Stimulated activated naive CD8-positive, alpha-beta T cell treated with anti-CD3 and anti-CD28 coated beads, Interleukin-15, amount 100 ng/mL, for 72 hours (primary cell): ENCODE data around the gene LRSAM1.
"Not testable (repeated sequence)": the region's sequence is repeated elsewhere in the genome, so short reads cannot be mapped to it uniquely, and the experiment has no call there.

Experiments used
- ATAC-seq: fragments of 150-1000 bp; cut with Tn5 transposase; 2 replicates; pipeline ENCODE4 v1.10.0; 2021; ENCODE audit warnings: mild to moderate bottlenecking, moderate library complexity
- DNase-seq, 2 donors: peaks; one replicate each; pipeline ENCODE4 v3.0.0; 2021 to 2022
- H3K27ac Mint-ChIP-seq, 2 donors: one replicate each; pipeline ENCODE4 v1.8.0; 2022; ENCODE audit warnings: mild to moderate bottlenecking in 2 of 2, mixed read lengths in 2 of 2, moderate library complexity in 2 of 2
- H3K27me3 Mint-ChIP-seq: one replicate; pipeline ENCODE4 v1.8.0; 2022; ENCODE audit warnings: mixed read lengths
- H3K4me1 Mint-ChIP-seq: one replicate; pipeline ENCODE4 v1.8.0; 2022; ENCODE audit warnings: mild to moderate bottlenecking, mixed read lengths
- H3K4me3 Mint-ChIP-seq, 2 donors: one replicate each; pipeline ENCODE4 v1.8.0; 2022; ENCODE audit warnings: mild to moderate bottlenecking in 2 of 2, mixed read lengths in 2 of 2, moderate library complexity in 1 of 2
- H3K9me3 Mint-ChIP-seq, 2 donors: one replicate each; pipeline ENCODE4 v1.8.0; 2022; ENCODE audit warnings: mixed read lengths in 2 of 2

The LRSAM1 gene

DNA sequence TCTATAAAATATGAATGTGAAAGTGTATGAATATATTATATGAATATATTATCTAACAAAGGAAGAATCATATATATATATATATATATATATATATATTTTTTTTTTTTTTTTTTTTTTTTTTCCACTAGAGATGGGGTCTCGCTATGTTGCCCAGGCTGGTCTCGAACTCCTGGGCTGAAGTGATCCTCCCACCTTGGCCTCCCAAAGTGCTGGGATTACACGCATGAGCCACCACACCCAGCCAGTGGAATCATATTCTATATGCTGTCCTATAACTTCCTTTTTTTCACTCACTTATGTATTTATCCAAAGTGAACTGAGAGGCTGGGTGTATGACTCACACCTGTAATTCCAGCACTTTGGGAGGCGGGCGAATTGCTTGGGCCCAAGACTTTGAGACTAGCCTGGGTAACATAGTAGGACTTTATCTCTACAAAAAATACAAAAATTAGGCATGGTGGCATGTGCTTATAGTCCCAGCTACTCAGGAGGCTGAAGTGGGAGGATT lies 15.2 kb downstream of the LRSAM1 start:
- not testable (repeated sequence) for DNase-seq, H3K9me3 Mint-ChIP-seq, ATAC-seq, H3K4me3 Mint-ChIP-seq, H3K4me1 Mint-ChIP-seq, H3K27ac Mint-ChIP-seq, H3K27me3 Mint-ChIP-seq

DNA sequence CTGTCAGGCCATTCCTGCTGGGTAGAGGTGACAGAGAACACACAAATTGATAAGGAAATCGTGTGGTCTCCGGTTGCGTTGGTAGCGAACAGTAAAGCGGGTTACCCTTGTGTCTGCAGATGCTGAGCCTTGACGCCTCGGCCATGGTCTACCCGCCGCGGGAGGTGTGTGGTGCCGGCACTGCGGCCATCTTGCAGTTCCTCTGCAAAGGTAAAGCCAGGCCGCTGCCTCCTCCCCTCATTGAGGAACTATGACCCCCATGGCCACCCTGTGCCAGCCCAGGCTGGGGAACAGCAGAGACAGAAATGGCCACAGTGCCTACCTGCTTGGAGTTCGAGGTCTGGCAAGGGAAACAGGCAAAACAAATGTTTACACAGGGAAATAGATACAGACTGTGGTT lies 16.3 kb downstream of the LRSAM1 start:
- Mint-ChIP-seq H3K27me3 (no peaks in the 10 kb centered on the region), H3K4me3 (no peak overlapping the region), H3K4me1 (no peaks in the 10 kb centered on the region), H3K9me3 (no peaks in the 10 kb centered on the region), H3K27ac (peak overlapping the region; percentile 27 to 42)
- ATAC-seq (no peak), DNase-seq (no peak)

DNA sequence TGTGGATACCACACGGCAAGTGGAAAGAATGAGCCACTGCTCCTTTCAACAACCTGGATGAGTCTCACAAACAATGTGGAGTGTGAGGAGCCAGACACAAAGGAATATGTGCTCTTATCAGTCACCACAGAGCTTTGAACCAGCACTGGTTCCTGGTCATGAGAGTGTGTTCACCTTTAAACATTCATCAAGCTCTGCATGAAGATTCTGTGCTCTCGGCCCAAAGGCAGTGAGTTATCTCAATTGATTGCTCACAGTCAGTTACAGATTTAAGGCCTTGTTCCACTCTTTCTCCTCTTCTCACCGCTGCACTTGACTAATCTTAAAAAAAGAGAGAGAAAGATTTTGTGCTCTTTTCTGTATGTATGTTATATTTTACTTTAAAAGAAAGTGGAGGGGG lies 19.4 kb downstream of the LRSAM1 start:
- ATAC-seq (no peak), DNase-seq (no peak)
- H3K9me3 Mint-ChIP-seq: no peaks in the 10 kb centered on the region
- no peak overlapping the region for H3K27ac Mint-ChIP-seq
- H3K4me3 Mint-ChIP-seq: no peak overlapping the region
- H3K27me3 Mint-ChIP-seq: no peaks in the 10 kb centered on the region
- no peaks in the 10 kb centered on the region for H3K4me1 Mint-ChIP-seq

DNA sequence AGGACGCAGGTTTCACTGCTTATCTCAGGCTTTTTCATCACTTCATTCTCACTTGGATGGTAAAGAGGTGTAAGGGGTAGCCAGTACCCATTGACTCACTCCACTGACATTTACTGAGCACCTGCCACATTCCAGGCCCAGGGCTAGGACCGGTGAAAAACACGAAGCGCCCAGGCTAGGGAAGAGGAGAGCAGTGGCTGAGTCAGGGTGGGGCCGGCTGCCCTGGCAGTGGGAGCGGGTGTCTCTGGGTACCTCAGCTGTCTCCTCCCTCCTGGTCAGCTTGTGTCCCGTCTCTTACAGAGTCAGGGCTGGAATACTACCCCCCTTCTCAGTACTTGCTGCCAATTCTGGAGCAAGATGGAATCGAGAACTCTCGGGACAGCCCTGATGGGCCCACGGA lies 22.2 kb downstream of the LRSAM1 start:
- Mint-ChIP-seq H3K9me3 (no peaks in the 10 kb centered on the region), H3K4me3 (no peak overlapping the region), H3K4me1 (no peaks in the 10 kb centered on the region), H3K27ac (no peak overlapping the region), H3K27me3 (no peaks in the 10 kb centered on the region)
- DNase-seq: no peak
- no peak for ATAC-seq

DNA sequence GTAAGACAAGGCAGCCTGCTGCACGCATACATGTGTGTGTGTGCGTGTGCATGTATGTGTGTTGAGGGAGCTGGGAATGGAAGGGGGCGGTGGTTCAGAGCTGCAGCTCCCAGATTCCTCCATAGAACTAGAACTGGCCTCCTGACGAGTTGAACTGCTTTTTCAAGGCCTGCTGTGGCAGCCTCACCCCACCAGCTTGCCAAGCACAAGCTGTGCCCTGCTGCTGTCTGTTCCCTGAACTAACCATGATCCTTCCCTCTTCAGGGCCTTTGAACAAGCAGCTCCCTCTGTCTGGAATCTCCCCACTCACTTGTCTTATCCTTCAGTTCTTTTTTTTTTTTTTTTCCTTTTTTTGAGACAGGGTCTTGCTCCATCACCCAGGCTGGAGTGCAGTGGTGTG lies 22.6 kb downstream of the LRSAM1 start:
- Mint-ChIP-seq H3K4me1 (no peaks in the 10 kb centered on the region), H3K9me3 (no peaks in the 10 kb centered on the region), H3K4me3 (no peak overlapping the region), H3K27me3 (no peaks in the 10 kb centered on the region), H3K27ac (peak overlapping the region in 1 of 2 donors; percentile 19)
- ATAC-seq (no peak), DNase-seq (no peak)

DNA sequence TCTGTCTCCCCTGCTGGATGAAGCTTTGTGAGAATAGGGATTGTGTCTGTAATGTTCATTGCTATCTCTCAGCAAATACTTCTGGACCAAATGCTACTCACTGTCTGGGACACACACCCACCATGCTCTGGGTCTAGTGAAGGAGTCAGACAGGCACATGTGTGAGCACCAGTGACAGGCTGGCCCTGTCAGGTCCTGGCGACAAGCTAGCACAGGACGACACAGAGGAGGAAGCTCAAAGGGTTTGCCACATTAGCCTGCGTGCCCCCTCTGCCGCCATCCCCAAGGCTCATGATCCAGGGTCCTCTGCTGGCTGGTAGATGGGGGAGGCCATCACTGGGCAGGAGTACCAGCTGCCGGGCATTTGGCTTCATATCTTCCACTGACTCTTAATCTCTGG lies 23.3 kb downstream of the LRSAM1 start:
- H3K27ac Mint-ChIP-seq: peak overlapping the region in 1 of 2 donors; percentile 43
- H3K9me3 Mint-ChIP-seq: no peaks in the 10 kb centered on the region
- no peak for ATAC-seq
- DNase-seq: no peak
- no peaks in the 10 kb centered on the region for H3K27me3 Mint-ChIP-seq
- no peak overlapping the region for H3K4me3 Mint-ChIP-seq
- H3K4me1 Mint-ChIP-seq: no peaks in the 10 kb centered on the region

DNA sequence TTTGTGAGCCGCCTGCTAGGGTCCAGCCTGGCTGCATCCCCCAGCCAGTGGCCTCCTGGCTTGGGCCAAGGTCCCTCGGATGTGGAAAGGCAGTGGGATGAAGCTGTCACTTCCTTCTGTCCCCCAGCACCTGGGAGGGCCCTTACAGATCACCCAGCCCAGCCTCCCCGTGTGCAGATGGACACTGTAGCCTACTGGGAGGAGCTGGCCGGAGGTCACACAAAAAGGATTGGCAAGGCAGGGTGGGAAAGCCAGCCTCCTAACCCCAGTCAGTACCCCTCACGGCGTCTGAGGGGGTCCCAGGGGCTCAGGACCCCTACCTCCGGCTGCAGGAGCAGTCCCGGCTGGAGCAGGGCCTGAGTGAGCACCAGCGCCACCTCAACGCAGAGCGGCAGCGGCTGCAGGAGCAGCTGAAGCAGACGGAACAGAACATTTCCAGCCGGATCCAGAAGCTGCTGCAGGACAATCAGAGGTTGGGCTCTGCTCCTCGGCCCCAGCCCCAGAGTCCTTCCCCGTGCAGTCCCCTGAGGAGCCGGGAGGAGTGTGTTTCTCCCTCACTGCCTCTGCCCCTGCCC lies 28.3 kb downstream of the LRSAM1 start:
- H3K9me3 Mint-ChIP-seq: no peaks in the 10 kb centered on the region
- ATAC-seq: no peak

DNA sequence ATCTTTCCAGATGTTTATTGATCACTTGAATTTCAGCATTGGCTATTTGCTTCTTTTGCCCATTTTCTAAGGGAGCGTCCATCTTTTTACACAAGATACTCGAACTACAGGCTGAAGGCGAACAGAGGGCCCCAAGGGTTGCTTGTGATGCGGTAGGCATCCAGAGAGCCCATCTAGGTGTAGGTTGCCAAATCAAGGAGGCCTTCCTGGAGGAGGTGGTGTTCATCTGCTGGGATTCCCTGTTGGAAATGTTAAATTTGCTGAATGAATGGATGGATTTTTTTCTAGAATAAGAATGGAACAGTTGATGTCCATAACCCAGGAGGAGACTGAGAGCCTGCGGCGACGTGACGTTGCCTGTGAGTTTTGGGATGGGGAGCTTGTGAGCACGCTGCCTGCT lies 31.4 kb downstream of the LRSAM1 start:
- H3K9me3 Mint-ChIP-seq: no peaks in the 10 kb centered on the region
- ATAC-seq (no peak), DNase-seq (no peak)
- no peak overlapping the region for H3K4me3 Mint-ChIP-seq
- H3K27me3 Mint-ChIP-seq: no peaks in the 10 kb centered on the region
- peak overlapping the region in 1 of 2 donors; percentile 20 for H3K27ac Mint-ChIP-seq
- no peaks in the 10 kb centered on the region for H3K4me1 Mint-ChIP-seq

More for the DNA sequence above, 28.3 kb downstream of the LRSAM1 start:
- Mint-ChIP-seq H3K27ac (peak overlapping the region in 1 of 2 donors; percentile 48), H3K27me3 (no peaks in the 10 kb centered on the region), H3K4me1 (no peaks in the 10 kb centered on the region), H3K4me3 (no peak overlapping the region)
- no peak for DNase-seq

DNA sequence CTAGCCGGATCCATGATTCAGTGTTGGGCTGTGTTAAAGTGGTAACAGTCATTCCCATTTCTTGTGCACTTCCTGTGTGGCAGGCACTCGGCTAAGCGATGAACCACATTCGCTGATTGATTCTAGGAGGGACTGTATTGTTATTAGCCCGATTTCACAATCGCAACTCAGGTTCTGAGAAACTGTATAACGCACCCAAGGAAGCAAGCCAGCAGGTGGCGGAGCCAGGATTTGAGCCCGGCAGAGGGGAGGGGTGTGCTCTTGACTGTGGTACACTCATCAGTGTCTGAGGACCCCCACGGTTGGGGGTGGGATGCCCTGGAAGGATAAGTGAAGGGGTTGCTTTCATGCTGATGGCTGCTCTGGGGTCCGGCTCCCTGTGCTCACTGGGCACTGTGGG lies 34.7 kb downstream of the LRSAM1 start:
- no peaks in the 10 kb centered on the region for H3K9me3 Mint-ChIP-seq
- no peak for DNase-seq
- no peak for ATAC-seq
- H3K27me3 Mint-ChIP-seq: no peaks in the 10 kb centered on the region
- no peak overlapping the region for H3K27ac Mint-ChIP-seq
- H3K4me1 Mint-ChIP-seq: no peaks in the 10 kb centered on the region
- H3K4me3 Mint-ChIP-seq: no peak overlapping the region

DNA sequence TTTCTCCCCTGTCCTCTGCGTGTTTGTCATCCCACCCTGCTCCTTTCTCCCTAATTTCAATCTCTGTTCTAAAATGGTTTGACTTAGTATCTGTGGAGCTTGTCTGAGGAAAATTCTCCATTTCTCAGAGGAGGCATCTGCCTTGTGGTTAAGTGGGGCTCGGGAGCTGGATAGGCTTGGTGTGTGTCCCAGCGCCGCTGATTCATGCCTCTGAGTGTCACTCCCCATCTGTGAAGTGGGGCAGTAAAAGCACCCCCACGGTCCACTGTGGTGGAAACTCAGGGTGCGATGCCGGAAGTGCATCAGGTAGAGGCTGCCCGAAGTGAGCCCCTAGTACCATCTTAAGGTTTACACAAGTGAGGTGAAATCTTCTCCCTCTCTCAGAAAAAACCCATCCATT lies 37.6 kb downstream of the LRSAM1 start:
- Mint-ChIP-seq H3K27ac (no peak overlapping the region), H3K27me3 (no peaks in the 10 kb centered on the region), H3K4me1 (no peaks in the 10 kb centered on the region), H3K9me3 (no peaks in the 10 kb centered on the region), H3K4me3 (no peak overlapping the region)
- no peak for ATAC-seq
- no peak for DNase-seq

DNA sequence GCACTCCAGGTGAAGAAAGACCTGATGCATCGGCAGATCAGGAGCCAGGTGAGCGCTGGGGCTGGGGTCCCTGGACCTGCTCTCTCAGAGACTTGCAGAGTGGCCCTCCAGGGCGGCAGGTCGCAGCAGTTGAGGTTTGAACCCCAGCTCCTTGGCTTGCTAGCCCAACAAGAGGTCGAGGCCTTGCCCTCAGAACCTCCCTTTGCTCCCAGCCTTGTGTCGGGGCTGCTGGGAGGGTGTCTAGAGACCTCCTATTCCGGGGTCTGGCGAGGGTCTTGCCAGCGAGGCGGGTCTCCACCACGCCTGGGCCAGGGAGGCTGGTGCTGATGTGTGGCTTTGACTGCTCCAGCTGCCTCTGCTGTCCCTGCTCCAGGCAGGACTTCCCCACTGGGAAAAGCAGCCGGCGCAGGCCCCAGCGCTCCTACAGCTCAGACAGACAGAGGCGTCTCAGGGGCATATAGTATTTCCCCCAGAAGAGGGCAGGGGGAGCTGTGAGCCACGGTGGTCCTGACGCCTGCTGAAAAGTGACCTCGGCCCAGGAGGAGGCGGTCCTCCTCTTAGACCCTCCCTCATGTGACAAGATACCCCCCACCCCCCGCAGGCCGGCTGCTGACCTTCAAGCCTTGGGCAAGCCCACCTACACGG lies 38.3 kb downstream of the LRSAM1 start:
- DNase-seq (no peak), ATAC-seq (no peak)
- Mint-ChIP-seq H3K4me3 (no peak overlapping the region), H3K27ac (peak overlapping the region in 1 of 2 donors; percentile 27), H3K4me1 (no peaks in the 10 kb centered on the region), H3K27me3 (no peaks in the 10 kb centered on the region), H3K9me3 (no peaks in the 10 kb centered on the region)

DNA sequence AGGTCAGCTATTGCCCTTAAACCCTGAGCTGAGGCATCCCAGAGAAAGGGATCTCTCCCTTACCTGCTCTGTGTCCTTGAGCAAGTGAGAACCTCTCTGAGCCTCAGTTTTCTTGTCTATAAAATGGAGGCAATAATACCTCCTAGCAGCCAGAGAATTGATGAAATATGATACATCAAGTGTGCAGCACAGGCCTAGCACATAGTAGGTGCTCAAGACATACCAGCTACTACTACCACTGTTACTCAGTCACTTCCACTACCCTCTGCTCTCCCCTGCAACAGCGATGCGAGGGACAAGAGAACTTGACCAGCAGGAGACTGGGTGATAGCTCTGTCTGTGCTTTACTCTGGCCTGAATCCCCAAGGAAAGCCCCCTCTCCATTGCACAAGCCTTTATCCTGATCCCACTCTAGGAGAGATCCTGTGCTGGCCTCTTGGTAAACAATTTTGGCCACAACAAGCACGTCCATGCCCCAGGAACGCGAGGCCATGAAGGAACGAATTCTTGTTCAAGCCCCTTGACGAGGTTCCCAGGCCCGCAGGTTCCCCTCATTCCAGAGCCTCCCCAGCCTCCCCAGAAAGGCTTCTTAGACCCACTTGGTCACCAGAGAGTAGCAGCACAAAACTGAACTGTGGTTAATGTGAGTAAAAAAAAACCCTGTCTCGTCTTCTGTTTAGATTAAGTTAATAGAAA lies 39.4 kb downstream of the LRSAM1 start:
- DNase-seq (no peak), ATAC-seq (no peak)
- Mint-ChIP-seq H3K27ac (peak overlapping the region in 1 of 2 donors; percentile 94), H3K27me3 (no peaks in the 10 kb centered on the region), H3K4me3 (no peak overlapping the region), H3K9me3 (no peaks in the 10 kb centered on the region), H3K4me1 (no peaks in the 10 kb centered on the region)

DNA sequence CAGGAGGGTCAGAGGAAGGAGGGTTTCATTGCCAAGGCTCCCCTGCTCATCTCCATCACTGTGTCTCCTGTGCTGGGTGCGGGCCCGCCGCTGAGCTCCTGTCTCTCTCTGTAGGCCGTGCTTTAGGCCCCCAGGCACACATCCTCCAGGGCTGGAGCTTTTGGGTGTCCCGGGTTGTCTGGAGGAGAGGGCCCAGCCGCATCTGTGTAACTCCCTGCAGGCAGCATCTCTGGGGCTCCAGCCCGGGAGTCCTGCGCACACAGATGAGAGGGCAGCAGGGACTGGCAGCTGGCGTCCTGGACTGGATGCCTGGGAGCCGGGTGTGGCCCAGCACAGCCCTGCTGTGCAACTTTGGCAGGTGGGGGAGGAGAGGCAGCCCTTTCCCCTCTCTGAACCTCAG lies 40.2 kb downstream of the LRSAM1 start:
- H3K9me3 Mint-ChIP-seq: no peaks in the 10 kb centered on the region
- no peak overlapping the region for H3K4me3 Mint-ChIP-seq
- H3K4me1 Mint-ChIP-seq: no peaks in the 10 kb centered on the region
- H3K27me3 Mint-ChIP-seq: no peaks in the 10 kb centered on the region
- no peak overlapping the region for H3K27ac Mint-ChIP-seq
- ATAC-seq (no peak), DNase-seq (no peak)

DNA sequence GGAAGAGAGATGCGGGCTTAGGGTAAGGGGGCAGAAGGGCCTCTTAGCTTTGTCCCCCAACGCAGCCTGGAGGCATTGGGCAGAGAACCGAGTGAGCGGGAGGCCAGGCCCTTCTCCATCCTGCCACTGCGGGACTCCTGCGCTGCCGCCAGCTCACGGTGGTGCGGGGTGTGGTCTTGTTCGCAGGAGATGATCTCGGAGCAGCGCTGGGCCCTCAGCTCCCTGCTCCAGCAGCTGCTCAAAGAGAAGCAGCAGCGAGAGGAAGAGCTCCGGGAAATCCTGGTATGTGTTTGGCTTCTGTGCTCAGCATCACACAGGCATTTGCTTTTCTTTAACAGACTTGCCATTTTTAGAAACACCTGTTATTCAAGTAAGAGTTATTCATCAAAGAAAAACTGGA lies 41.3 kb downstream of the LRSAM1 start:
- ATAC-seq (no peak), DNase-seq (no peak)
- Mint-ChIP-seq H3K27ac (no peak overlapping the region), H3K9me3 (no peaks in the 10 kb centered on the region), H3K27me3 (no peaks in the 10 kb centered on the region), H3K4me3 (no peak overlapping the region), H3K4me1 (no peaks in the 10 kb centered on the region)

DNA sequence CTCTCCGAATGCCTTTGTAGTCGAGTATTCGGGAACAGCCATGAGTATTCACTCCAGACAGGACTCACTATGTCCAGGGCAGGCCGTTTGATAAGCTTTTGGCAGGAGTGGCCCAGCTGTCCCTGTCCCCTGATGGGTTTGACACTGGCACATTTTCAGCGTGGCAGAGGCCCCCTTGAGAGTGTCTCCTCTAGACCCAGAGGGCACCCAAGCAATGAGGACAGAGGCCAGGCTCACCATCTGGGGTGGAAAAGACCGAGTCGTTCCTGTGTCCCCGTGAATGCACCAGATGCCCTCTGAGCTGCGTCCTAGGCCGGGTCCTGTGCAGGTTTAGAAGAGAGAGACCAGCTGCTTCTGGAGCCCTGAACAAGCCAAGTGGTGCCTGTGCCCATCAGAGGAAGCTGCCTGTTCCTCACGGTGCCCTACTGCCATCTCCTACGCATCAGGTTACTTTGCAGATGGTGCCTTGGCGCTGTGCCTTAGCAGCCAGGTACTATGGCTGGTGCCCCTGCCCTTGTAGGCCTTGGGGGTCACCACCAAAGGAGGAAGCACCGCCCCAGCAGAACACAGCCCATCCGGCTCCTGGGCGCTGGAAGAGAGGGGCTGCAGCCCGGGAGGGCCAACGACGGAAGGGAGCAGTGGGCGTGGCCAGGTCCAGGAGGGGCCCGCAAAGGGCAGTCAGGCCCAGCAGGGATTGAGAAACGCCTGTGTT lies 42.4 kb downstream of the LRSAM1 start:
- ATAC-seq (no peak), DNase-seq (no peak)
- Mint-ChIP-seq H3K27me3 (no peaks in the 10 kb centered on the region), H3K9me3 (no peaks in the 10 kb centered on the region), H3K27ac (no peak overlapping the region), H3K4me3 (no peak overlapping the region), H3K4me1 (no peaks in the 10 kb centered on the region)

DNA sequence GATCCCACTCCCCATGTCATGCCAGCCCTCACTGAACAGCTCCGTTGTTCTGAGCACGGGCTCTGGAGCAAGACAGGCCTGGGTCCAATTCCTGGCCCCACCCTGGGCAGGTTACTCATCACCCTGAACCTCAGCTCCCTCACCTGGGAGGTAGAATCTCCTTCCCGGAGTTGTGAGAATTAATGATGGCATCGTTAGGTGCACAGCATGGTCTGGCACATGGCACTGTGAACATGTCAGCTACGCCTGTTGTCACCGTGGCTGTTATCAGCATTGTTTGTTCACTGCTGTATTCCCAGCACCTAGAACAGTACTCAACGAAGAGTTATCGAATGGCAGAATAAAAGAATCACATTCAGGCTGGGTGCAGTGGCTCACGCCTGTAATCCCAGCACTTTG lies 43.0 kb downstream of the LRSAM1 start:
- DNase-seq (no peak), ATAC-seq (no peak)
- Mint-ChIP-seq H3K27me3 (no peaks in the 10 kb centered on the region), H3K27ac (no peak overlapping the region), H3K4me1 (no peaks in the 10 kb centered on the region), H3K9me3 (no peaks in the 10 kb centered on the region), H3K4me3 (no peak overlapping the region)
